ENCODE measurements around the gene CCDC92.

DNA sequence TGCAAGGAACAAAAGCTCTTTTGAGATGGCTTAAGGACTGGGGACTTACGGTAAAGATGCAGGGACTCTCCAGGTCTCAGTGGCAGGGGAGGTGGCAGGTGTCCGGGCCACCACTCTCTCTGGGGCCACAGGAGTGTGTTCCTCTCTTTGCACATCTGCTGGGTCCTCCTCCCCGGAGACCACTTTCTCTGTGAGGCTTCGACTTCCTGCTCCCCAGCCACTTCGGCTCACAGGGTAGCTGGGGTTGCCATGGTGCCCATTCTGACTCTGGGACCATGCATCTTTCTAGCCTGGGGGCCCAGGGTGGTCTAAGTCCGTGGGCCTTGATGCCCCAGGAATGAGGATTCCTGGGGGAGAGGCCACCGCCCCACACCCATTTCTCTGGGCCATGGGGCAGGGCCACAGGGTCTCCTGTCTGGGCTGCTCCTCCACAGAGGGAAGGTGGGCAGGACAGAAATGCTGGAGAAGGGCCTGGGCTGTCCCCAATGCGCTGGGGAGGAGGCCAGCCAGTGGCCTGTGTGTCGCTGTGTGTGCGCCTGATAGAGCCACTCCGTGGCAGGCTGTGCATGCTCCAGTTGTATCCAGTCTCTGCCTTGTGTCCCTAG, 38.5 kb downstream of the CCDC92 start:
- TF ChIP-seq SIN3A (IDR thresholded peaks at IDR 0.05; ENCODE audit: borderline replicate concordance, insufficient read depth, low read length) (no peak), TAF1 (IDR thresholded peaks at IDR 0.05; ENCODE audit: borderline replicate concordance, insufficient read depth, low read length) (no peak), FOXP2 (optimal IDR thresholded peaks at IDR 0.05; ENCODE audit: borderline replicate concordance, extremely low read depth, extremely low read length, insufficient read depth) (no peak), POLR2AphosphoS5 (IDR thresholded peaks at IDR 0.05; ENCODE audit: low read depth, low read length) (no peak)

All from PFSK-1 (cell line).